Hepatocyte (in vitro differentiated cells): ENCODE measurements around the gene NCMAP. TPM values are rescaled to one million over a fixed set of nuclear protein-coding genes. Genes with fewer than 3 reads are reported as not detected.

Experiments used
- DNase-seq: peaks from one replicate; pipeline ENCODE4 v3.0.0-alpha.2; 2016; ENCODE audit warnings: low spot score
- H2AFZ ChIP-seq: fragments of 200-600 bp; sonication (generic); 2 replicates; pipeline ENCODE4 v1.6.0; 2016; ENCODE audit warnings: antibody characterized with exemption, mild to moderate bottlenecking
- H3K27ac ChIP-seq: fragments of 200-600 bp; sonication (generic); 2 replicates; pipeline ENCODE4 v1.5.1; 2016; ENCODE audit warnings: mild to moderate bottlenecking
- H3K27me3 ChIP-seq: fragments of 200-600 bp; sonication (generic); 2 replicates; pipeline ENCODE4 v1.6.1; 2016
- H3K36me3 ChIP-seq: fragments of 200-600 bp; sonication (generic); replicated peaks from 2 replicates; pipeline ENCODE4 v1.5.1; 2016; ENCODE audit warnings: low read depth; ENCODE audit not compliant: insufficient read depth
- H3K4me1 ChIP-seq: fragments of 200-600 bp; sonication (generic); 2 replicates; pipeline ENCODE4 v1.5.1; 2016; ENCODE audit warnings: mild to moderate bottlenecking, moderate library complexity; ENCODE audit not compliant: insufficient read depth
- H3K4me2 ChIP-seq: fragments of 200-600 bp; sonication (generic); 2 replicates; pipeline ENCODE4 v1.6.0; 2016
- H3K4me3 ChIP-seq: fragments of 200-600 bp; sonication (generic); 2 replicates; pipeline ENCODE4 v1.5.1; 2016; ENCODE audit warnings: mild to moderate bottlenecking
- H3K79me2 ChIP-seq: fragments of 200-600 bp; sonication (generic); 2 replicates; pipeline ENCODE4 v1.6.0; 2017; ENCODE audit warnings: mild to moderate bottlenecking
- H3K9me2 ChIP-seq: fragments of 200-600 bp; sonication (generic); replicated peaks from 2 replicates; pipeline ENCODE4 v1.6.0; 2017; ENCODE audit warnings: mild to moderate bottlenecking; ENCODE audit not compliant: insufficient read depth
- H3K9me3 ChIP-seq: fragments of 200-600 bp; sonication (generic); 2 replicates; pipeline ENCODE4 v1.5.1; 2016; ENCODE audit warnings: low read depth, mild to moderate bottlenecking
- H4K20me1 ChIP-seq: fragments of 200-600 bp; sonication (generic); 2 replicates; pipeline ENCODE4 v1.6.0; 2016; ENCODE audit warnings: mild to moderate bottlenecking; ENCODE audit not compliant: insufficient read depth, poor library complexity, severe bottlenecking
- EZH2 ChIP-seq: fragments of 200-600 bp; sonication (generic); IDR thresholded peaks from 2 replicates; pipeline ENCODE4 v1.6.1; 2016; ENCODE audit warnings: antibody characterized with exemption, mild to moderate bottlenecking, borderline replicate concordance
- EZH2phosphoT487 ChIP-seq: fragments of 200-600 bp; sonication (generic); IDR thresholded peaks from one replicate; pipeline ENCODE4 v1.6.1; 2018; ENCODE audit warnings: antibody characterized with exemption, mild to moderate bottlenecking, low read depth, moderate library complexity; ENCODE audit not compliant: unreplicated experiment, severe bottlenecking
- WGBS: methylation state at CpG from one replicate; pipeline ENCODE4 v1.1.6; 2016; ENCODE audit warnings: low lambda C conversion rate; ENCODE audit errors: missing lambda C conversion rate; 5-methylcytosine and 5-hydroxymethylcytosine counted together
- polyA plus RNA-seq: library from polyadenylated mRNA; unstranded; fragments of >200 nt; fragmentation: Nextera tagmentation; extraction: Ambion mirVana; gene quantifications from 2 replicates; pipeline ENCODE4 v1.2.1, GENCODE V29; 2016
- total RNA-seq: library from RNA; depleted of rRNA; stranded (reverse); fragments of >200 nt; gene quantifications from 2 replicates; pipeline ENCODE4 v1.2.3, GENCODE V29; 2014
- TF ChIP-seq, protein P1 (sequence below): fragments of 200-600 bp; sonication (generic); IDR thresholded peaks from 2 replicates; pipeline ENCODE4 v1.5.1; 2016; ENCODE audit warnings: antibody characterized with exemption, mild to moderate bottlenecking; ENCODE audit not compliant: poor library complexity

Gene NCMAP
- total and polyA plus RNA-seq, 2 experiments from 2014 or later: 3.5 to 6.3 TPM

DNA sequence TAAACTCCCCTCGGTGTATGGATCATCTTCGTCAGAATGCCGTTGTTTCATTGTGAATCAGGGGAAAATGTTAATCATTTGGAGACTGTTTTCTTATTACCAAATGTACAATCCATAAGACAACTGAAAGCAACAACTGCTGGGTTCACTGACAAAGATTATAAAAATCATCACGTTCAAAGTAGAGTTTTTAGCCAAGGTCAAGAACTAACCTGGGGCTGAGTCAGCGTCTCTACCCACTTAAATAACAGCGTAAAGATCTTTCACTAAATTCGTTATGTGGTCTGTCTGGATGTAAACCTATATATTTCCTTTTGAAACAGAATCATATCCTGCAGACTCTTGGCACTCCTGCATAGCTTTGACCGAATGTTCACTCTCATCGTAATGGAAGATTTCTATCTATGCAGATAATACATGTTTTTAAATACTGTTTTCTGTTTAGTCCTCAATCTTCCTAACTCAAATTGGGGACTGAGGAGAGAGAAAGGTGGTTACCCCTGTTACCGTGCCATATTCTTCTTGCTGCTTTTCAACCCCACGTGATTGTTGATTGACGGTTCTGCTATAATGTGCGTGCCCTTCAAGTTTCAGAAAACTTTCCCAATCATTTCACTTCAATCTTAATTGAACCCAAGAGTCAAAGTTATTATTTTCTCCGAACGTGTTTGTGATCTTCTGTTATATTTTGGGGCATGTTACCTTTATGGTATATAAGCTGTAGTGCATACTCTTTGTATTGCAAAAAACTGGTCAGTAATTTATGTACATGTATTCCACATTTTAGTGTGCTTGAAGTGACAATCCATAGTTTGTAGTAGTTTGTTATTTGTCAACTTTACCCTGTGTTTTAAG lies 15.6 kb upstream of the NCMAP start:
- Histone ChIP-seq H3K4me2 (peak overlapping the region; percentile 62), H3K36me3 (no peaks in the 10 kb centered on the region), H3K9me2 (no peaks in the 10 kb centered on the region), H3K4me1 (peaks cover 25% of the 10 kb centered on the region), H3K79me2 (no peaks in the 10 kb centered on the region), H2AFZ (no peak overlapping the region), H4K20me1 (no peaks in the 10 kb centered on the region), H3K27ac (peak overlapping the region; percentile 69), H3K27me3 (no peaks in the 10 kb centered on the region), H3K4me3 (no peak overlapping the region), H3K9me3 (no peaks in the 10 kb centered on the region)
- WGBS: 62% methylated on average over 15 of the region's 15 CpGs
- TF ChIP-seq EZH2phosphoT487 (no peak), EZH2 (no peak)
- TF ChIP-seq, protein P1, sequence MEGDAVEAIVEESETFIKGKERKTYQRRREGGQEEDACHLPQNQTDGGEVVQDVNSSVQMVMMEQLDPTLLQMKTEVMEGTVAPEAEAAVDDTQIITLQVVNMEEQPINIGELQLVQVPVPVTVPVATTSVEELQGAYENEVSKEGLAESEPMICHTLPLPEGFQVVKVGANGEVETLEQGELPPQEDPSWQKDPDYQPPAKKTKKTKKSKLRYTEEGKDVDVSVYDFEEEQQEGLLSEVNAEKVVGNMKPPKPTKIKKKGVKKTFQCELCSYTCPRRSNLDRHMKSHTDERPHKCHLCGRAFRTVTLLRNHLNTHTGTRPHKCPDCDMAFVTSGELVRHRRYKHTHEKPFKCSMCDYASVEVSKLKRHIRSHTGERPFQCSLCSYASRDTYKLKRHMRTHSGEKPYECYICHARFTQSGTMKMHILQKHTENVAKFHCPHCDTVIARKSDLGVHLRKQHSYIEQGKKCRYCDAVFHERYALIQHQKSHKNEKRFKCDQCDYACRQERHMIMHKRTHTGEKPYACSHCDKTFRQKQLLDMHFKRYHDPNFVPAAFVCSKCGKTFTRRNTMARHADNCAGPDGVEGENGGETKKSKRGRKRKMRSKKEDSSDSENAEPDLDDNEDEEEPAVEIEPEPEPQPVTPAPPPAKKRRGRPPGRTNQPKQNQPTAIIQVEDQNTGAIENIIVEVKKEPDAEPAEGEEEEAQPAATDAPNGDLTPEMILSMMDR: no peak
- DNase-seq: no peak

DNA sequence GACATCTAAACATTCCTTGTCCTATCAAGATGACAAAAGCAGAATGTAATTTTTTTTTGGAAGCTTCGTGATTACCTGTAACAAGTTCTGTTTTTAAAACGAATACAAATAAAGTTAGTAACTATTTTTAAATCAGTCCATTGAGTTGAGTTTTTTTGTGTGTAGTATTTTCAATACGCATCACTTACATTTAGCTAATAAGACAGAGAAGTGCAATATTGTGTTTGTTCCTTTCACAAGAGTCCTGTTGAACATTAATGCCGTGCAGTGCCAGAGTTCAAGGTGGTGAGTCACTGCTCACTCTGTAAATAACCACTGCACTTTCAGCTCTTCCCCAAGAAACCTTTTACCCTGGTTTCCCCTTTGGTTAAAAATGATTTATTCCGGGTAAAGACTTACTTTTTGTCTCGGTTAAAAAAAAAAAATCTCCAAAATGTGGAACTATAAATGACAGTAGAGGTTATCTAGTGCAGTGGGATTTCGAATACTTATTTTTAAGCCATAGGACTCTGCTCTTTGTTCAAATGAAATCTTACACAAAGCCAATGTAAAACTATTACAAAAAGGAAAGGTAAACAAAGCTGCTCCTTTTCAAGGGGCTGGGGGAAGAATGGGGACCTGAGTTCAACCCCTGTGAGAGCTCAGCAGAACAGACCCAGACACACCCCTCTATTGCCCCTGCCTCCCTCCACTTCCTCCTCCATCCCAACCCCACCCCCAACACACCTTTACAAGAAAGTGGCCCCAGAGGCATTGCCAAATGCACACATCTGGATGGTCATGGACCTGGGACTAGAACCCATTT lies 14.8 kb upstream of the NCMAP start:
- Histone ChIP-seq H3K4me3 (no peak overlapping the region), H3K9me3 (no peaks in the 10 kb centered on the region), H3K4me2 (peak overlapping the region; percentile 62), H3K27ac (peak overlapping the region; percentile 85), H4K20me1 (no peaks in the 10 kb centered on the region), H3K36me3 (no peaks in the 10 kb centered on the region), H3K9me2 (no peaks in the 10 kb centered on the region), H3K27me3 (no peaks in the 10 kb centered on the region), H3K79me2 (no peaks in the 10 kb centered on the region), H3K4me1 (peaks cover 25% of the 10 kb centered on the region), H2AFZ (no peak overlapping the region)
- TF ChIP-seq EZH2phosphoT487 (no peak), EZH2 (no peak)
- TF ChIP-seq, protein P1: no peak
- WGBS: 35% methylated on average over 7 of the region's 7 CpGs
- DNase-seq: peak; percentile 78

DNA sequence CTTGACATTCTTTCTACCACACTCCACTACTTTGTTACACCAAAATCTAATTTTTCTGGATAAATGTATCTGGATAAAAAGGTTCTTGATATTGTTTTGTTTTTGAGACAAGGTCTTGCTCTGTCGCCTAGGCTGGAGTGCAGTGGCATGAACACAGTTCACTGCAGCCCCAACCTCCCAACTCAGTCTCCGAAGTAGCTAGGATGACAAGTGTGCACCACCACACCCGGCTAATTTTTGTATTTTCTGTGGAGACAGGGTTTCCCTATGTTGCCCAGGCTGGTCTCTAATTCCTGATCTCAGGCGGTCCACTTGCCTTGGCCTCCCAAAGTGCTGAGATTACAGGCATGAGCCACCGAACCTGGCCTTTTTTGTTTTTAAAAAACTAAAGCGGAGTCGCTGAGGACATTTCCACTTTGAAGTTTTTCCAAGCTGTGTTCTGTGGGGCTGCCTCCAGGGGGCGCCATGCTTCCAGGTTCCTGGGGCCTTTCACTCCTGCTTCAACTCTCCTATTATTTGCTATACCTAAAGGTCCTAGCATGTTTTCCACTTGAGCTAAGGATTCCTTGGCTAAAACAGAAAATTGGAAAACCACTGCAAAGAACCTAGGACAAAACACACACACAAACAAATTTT lies 14.1 kb upstream of the NCMAP start:
- Histone ChIP-seq H3K27ac (peak overlapping the region; percentile 85), H3K9me3 (no peaks in the 10 kb centered on the region), H3K36me3 (no peaks in the 10 kb centered on the region), H3K27me3 (no peaks in the 10 kb centered on the region), H2AFZ (no peak overlapping the region), H3K4me2 (peak overlapping the region; percentile 62), H4K20me1 (no peaks in the 10 kb centered on the region), H3K79me2 (no peaks in the 10 kb centered on the region), H3K9me2 (no peaks in the 10 kb centered on the region), H3K4me3 (no peak overlapping the region), H3K4me1 (peaks cover 20% of the 10 kb centered on the region)
- DNase-seq: peak; percentile 35
- TF ChIP-seq EZH2 (no peak), EZH2phosphoT487 (no peak)
- TF ChIP-seq, protein P1: peak; percentile 56
- 71% methylated on average over 8 of the region's 8 CpGs for WGBS
